Calu3 (cell line): ENCODE data around the gene SPART. TPM values are rescaled to one million over a fixed set of nuclear protein-coding genes. Genes with fewer than 3 reads are reported as not detected.

Experiments used
- Bru-seq: library from RNA; stranded (reverse); fragments of 400-500 nt; gene quantifications from one replicate; lab custom pipeline; 2021; lab: Mats Ljungman, UMichigan
- BruChase-seq, 2 experiments: library from RNA; stranded (reverse); fragments of 400-500 nt; gene quantifications; one replicate each; lab custom pipeline; 2021; lab: Mats Ljungman, UMichigan
- BruUV-seq: library from RNA; stranded (reverse); fragments of 400-500 nt; replicated peaks from 2 replicates; lab custom pipeline; 2021; lab: Mats Ljungman, UMichigan
- CTCF ChIA-PET: fragments of 300-600 bp; sonication (Branson Sonifier 250); formaldehyde crosslinking; loops from one replicate; lab custom pipeline; 2022; ENCODE audit warnings: antibody characterized with exemption; lab: Charles Lee
- DNase-seq: peaks from one replicate; pipeline ENCODE4 v3.0.0; 2022
- H3K27ac Mint-ChIP-seq: one replicate; pipeline ENCODE4 v1.8.0; 2022; ENCODE audit warnings: mixed read lengths; ENCODE audit not compliant: unreplicated experiment
- H3K27me3 Mint-ChIP-seq: one replicate; pipeline ENCODE4 v1.8.0; 2022; ENCODE audit warnings: mixed read lengths; ENCODE audit not compliant: unreplicated experiment
- H3K36me3 Mint-ChIP-seq: one replicate; pipeline ENCODE4 v1.8.0; 2022; ENCODE audit warnings: mild to moderate bottlenecking, moderate library complexity, mixed read lengths; ENCODE audit not compliant: insufficient read depth, unreplicated experiment
- H3K4me1 Mint-ChIP-seq: one replicate; pipeline ENCODE4 v1.8.0; 2022; ENCODE audit warnings: mild to moderate bottlenecking, low read depth, mixed read lengths; ENCODE audit not compliant: unreplicated experiment
- H3K4me3 Mint-ChIP-seq: one replicate; pipeline ENCODE4 v1.8.0; 2022; ENCODE audit warnings: mild to moderate bottlenecking, low read depth, moderate library complexity, mixed read lengths; ENCODE audit not compliant: unreplicated experiment
- H3K9me3 Mint-ChIP-seq: one replicate; pipeline ENCODE4 v1.8.0; 2022; ENCODE audit warnings: low read depth, mixed read lengths; ENCODE audit not compliant: unreplicated experiment
- intact Hi-C: fragments of 100-400 bp; cut with micrococcal nuclease; formaldehyde crosslinking; loops from one replicate; pipeline ENCODE4 v1.10.0; 2022; ENCODE audit not compliant: unreplicated experiment
- long read RNA-seq: library from polyadenylated mRNA; stranded (forward); transcript quantifications from one replicate; pipeline ENCODE4 v2.0.0, GENCODE V29; 2022
- total RNA-seq: library from RNA; stranded (reverse); gene quantifications from 2 replicates; pipeline ENCODE4 v1.2.3, GENCODE V29; 2022
- TF ChIP-seq, protein P1 (sequence below): fragments of 200-600 bp; IDR thresholded peaks from one replicate; pipeline ENCODE4 v1.8.0; 2022; ENCODE audit warnings: antibody characterized with exemption; ENCODE audit not compliant: unreplicated experiment

Gene SPART, protein sequence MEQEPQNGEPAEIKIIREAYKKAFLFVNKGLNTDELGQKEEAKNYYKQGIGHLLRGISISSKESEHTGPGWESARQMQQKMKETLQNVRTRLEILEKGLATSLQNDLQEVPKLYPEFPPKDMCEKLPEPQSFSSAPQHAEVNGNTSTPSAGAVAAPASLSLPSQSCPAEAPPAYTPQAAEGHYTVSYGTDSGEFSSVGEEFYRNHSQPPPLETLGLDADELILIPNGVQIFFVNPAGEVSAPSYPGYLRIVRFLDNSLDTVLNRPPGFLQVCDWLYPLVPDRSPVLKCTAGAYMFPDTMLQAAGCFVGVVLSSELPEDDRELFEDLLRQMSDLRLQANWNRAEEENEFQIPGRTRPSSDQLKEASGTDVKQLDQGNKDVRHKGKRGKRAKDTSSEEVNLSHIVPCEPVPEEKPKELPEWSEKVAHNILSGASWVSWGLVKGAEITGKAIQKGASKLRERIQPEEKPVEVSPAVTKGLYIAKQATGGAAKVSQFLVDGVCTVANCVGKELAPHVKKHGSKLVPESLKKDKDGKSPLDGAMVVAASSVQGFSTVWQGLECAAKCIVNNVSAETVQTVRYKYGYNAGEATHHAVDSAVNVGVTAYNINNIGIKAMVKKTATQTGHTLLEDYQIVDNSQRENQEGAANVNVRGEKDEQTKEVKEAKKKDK
- total RNA-seq (not detected in 2 replicates), Bru-seq, nascent RNA (not detected), BruChase-seq, experiment 1, labeled RNA remaining after a 6-hour chase (percentile 3 among the genes with signal in this experiment), BruChase-seq, experiment 2, labeled RNA remaining after a 2-hour chase (percentile 4 among the genes with signal in this experiment)
- long read RNA-seq = 0 reads

DNA sequence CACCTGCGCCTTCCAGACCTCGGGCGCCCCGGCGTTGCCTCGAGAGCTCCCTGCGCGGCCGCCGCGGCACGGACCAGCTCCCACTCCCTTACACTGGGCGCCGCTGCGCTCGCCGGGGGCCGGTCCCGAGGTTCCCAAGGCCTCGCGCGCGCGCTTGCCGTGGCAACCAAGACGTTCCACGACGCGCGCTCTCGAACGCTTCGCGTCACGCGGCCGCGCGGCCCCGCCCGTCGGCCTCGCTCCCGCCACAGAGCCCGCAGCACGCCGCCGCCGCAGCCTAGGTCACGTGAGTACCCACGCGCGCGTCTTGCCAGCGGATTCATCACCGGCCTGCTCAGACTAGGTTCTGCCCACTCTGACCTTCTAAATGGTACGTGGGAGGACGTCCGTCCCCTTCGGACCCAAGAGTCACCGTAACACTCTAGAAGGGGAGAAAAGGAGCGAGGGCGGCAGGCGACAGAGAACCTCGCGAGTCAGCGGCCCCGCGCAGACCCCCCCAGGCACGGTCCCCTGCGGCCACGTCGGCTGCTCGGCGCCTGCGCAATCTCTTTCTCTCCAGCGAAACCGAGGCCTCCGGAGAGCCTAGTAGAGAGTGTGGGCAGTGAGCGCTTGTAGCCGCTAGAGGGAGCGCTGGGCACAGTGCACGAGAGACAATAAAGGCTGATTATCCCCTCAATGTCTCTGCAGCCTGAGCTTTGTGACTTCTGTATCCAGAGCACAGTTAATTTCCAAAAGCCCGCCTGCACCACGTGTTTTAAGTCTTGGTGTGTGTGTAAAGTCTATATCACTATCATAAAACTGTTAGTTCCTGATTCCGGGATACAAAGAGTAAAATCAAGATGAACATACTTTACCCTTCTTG lies at the start of gene SPART:
TSS of gene SPART (minus strand) at position 173 of the 862 bp plus-strand sequence. CDS start 10,564 bp downstream, outside the sequence.
- TF ChIP-seq, protein P1, sequence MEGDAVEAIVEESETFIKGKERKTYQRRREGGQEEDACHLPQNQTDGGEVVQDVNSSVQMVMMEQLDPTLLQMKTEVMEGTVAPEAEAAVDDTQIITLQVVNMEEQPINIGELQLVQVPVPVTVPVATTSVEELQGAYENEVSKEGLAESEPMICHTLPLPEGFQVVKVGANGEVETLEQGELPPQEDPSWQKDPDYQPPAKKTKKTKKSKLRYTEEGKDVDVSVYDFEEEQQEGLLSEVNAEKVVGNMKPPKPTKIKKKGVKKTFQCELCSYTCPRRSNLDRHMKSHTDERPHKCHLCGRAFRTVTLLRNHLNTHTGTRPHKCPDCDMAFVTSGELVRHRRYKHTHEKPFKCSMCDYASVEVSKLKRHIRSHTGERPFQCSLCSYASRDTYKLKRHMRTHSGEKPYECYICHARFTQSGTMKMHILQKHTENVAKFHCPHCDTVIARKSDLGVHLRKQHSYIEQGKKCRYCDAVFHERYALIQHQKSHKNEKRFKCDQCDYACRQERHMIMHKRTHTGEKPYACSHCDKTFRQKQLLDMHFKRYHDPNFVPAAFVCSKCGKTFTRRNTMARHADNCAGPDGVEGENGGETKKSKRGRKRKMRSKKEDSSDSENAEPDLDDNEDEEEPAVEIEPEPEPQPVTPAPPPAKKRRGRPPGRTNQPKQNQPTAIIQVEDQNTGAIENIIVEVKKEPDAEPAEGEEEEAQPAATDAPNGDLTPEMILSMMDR = peak; percentile 86
- no TSS peak for BruUV-seq
- H3K4me1 Mint-ChIP-seq = no peaks in the 10 kb centered on the region
- CTCF ChIA-PET = interaction anchor here (0.5 to 1.0 kb wide), 7 partner anchors 48 to 1608 kb away, joined by 3 to 10 read pairs (median 3); no protein-coding TSS in a partner anchor
- DNase-seq = peak; percentile 49
- H3K27me3 Mint-ChIP-seq = no peaks in the 10 kb centered on the region
- no peak within 1 kb of the TSS for H3K27ac Mint-ChIP-seq
- H3K9me3 Mint-ChIP-seq = no peaks in the 10 kb centered on the region
- H3K36me3 Mint-ChIP-seq = no peaks in the 10 kb centered on the region
- no peak within 1 kb of the TSS for H3K4me3 Mint-ChIP-seq
- intact Hi-C loops = loop anchor here (1.0 kb wide), 1 partner anchor 49 kb away; no protein-coding TSS in a partner anchor

DNA sequence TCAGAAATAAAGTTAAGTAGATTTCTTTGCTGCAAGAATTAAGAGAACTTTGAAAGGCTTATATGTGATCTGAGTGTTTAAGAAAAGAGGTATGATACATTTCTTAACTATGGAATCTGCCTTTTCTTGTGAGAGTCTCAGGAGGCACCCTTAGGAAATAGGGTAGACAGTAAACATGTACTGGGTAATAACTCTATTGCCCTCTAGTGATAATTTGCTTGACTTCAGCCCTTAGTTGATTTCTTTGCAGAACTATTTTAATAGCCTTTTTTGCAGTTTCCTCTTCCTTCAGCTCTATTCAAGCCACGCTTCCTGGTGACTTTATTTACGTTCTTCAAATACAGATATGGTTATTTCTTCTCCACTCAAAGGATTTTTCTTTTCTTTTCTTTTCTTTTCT lies 49.1 kb upstream of the SPART start:
- Mint-ChIP-seq H3K27me3 (no peaks in the 10 kb centered on the region), H3K27ac (no peak overlapping the region), H3K4me1 (no peaks in the 10 kb centered on the region), H3K4me3 (no peak overlapping the region), H3K9me3 (no peaks in the 10 kb centered on the region), H3K36me3 (no peaks in the 10 kb centered on the region)
- CTCF ChIA-PET = interaction anchor here (0.7 to 2.0 kb wide), 3 partner anchors 49 to 1092 kb away, joined by 3 to 10 read pairs (median 5); no protein-coding TSS in a partner anchor
- BruUV-seq = no TSS peak
- TF ChIP-seq, protein P1 = no peak
- DNase-seq = no peak
- intact Hi-C loops = loop anchor here (1.0 to 5.0 kb wide), 2 partner anchors 49 to 113 kb away; partner anchors contain the start of gene SPART

DNA sequence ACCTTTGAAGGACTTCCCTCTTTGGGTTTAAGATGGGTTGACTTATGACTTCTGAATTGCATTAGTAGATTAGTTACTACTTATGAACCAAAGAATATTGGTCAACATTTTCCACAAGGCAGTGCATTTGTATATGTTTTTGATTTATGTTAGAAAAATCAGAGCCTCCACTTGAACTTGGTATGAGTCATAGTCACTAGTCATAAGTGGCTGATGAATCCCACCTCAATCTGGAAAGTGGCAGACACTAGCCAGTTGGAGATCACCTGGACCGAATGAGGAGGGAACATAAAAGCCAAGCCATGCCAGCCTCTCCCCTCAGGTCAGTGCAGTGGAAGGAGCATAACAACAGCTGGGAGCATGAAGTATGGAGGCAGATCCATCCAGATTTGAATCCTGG lies 39.3 kb upstream of the SPART start:
- CTCF ChIA-PET = no interaction called here
- H3K4me3 Mint-ChIP-seq = no peak overlapping the region
- intact Hi-C loops = no loop called here
- DNase-seq = no peak
- no TSS peak for BruUV-seq
- TF ChIP-seq, protein P1 = no peak
- no peaks in the 10 kb centered on the region for H3K4me1 Mint-ChIP-seq
- no peak overlapping the region for H3K27ac Mint-ChIP-seq
- H3K27me3 Mint-ChIP-seq = no peaks in the 10 kb centered on the region
- no peaks in the 10 kb centered on the region for H3K36me3 Mint-ChIP-seq
- no peaks in the 10 kb centered on the region for H3K9me3 Mint-ChIP-seq

DNA sequence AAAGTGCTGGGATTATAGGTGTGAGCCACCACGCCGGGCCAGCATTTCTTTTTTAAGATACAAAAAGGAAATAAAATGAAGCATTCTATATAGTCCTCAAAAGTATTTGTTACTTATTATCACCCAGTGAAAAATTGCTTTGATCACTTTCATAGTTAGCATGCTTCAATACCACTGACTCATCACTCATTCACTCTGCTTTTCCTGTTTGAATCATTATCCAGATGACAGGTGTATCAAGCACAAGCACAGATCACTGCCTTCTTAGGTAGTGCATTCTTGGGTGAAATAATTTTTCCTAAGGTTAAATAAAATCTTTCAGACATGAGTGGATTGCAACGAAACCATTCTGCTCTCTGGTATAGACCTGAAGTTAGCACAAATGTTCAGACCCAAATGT lies 35.8 kb upstream of the SPART start:
- intact Hi-C loops = no loop called here
- no peak overlapping the region for H3K27ac Mint-ChIP-seq
- no TSS peak for BruUV-seq
- CTCF ChIA-PET = no interaction called here
- H3K4me3 Mint-ChIP-seq = no peak overlapping the region
- no peaks in the 10 kb centered on the region for H3K36me3 Mint-ChIP-seq
- H3K9me3 Mint-ChIP-seq = no peaks in the 10 kb centered on the region
- TF ChIP-seq, protein P1 = no peak
- no peaks in the 10 kb centered on the region for H3K4me1 Mint-ChIP-seq
- no peak for DNase-seq
- H3K27me3 Mint-ChIP-seq = no peaks in the 10 kb centered on the region
